ENCODE results near the gene PCLAF. TPM values are rescaled to one million over a fixed set of nuclear protein-coding genes. Genes with fewer than 3 reads are reported as not detected.
A peak's percentile ranks its signal among the peaks of the same experiment; 100 is the strongest.

The PCLAF gene, protein sequence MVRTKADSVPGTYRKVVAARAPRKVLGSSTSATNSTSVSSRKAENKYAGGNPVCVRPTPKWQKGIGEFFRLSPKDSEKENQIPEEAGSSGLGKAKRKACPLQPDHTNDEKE
- total RNA-seq = 30.7 and 36.7 TPM in 2 replicates

DNA sequence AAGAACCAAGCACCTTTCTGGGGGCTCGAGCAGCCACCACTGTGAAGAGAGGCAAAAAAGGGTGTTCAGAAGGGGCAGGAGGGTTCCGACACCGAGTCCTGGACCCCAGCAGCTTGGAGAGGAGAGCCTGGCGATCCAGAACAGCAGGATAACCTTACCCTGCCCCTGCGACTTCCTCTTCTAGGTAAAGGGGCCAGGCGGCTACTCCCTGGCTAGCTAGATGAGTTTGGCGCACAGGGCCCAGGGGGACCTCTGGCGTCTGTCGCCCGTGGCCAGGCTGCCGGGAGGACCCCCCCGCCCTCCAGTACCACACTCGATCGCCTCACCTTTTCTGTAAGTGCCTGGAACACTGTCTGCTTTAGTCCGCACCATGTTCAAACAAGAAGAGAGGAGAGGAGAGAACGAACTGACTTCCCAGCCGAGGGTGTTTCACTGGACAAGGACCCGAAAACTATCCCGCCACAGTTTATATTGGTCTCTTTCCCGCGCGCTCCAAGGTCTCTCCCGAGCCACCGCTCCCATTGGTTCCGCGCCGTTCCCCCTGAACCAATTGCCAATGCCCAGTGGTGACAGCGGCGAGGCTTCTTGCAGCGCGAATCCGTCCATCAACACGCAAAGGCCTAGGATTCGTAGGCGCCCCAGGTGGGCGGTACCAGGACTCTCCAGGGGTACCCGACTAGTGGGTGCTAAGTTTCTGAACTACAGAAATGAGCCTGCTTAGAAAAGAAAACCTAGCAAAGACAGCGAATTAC is at the start of gene PCLAF:
TSS of gene PCLAF (minus strand) at position 442 of the 752 bp plus-strand sequence. CDS start at position 372, 70 bp downstream.
- peak; percentile 95 for DNase-seq (ENCODE audit: low read depth)
- peak within 1 kb of the TSS; percentile 57 for H3K4me3 ChIP-seq (ENCODE audit: low read depth, low read length)
- TF ChIP-seq, protein P1, sequence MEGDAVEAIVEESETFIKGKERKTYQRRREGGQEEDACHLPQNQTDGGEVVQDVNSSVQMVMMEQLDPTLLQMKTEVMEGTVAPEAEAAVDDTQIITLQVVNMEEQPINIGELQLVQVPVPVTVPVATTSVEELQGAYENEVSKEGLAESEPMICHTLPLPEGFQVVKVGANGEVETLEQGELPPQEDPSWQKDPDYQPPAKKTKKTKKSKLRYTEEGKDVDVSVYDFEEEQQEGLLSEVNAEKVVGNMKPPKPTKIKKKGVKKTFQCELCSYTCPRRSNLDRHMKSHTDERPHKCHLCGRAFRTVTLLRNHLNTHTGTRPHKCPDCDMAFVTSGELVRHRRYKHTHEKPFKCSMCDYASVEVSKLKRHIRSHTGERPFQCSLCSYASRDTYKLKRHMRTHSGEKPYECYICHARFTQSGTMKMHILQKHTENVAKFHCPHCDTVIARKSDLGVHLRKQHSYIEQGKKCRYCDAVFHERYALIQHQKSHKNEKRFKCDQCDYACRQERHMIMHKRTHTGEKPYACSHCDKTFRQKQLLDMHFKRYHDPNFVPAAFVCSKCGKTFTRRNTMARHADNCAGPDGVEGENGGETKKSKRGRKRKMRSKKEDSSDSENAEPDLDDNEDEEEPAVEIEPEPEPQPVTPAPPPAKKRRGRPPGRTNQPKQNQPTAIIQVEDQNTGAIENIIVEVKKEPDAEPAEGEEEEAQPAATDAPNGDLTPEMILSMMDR (IDR thresholded peaks at IDR 0.05; ENCODE audit: insufficient read depth, low read depth, low read length) = no peak

DNA sequence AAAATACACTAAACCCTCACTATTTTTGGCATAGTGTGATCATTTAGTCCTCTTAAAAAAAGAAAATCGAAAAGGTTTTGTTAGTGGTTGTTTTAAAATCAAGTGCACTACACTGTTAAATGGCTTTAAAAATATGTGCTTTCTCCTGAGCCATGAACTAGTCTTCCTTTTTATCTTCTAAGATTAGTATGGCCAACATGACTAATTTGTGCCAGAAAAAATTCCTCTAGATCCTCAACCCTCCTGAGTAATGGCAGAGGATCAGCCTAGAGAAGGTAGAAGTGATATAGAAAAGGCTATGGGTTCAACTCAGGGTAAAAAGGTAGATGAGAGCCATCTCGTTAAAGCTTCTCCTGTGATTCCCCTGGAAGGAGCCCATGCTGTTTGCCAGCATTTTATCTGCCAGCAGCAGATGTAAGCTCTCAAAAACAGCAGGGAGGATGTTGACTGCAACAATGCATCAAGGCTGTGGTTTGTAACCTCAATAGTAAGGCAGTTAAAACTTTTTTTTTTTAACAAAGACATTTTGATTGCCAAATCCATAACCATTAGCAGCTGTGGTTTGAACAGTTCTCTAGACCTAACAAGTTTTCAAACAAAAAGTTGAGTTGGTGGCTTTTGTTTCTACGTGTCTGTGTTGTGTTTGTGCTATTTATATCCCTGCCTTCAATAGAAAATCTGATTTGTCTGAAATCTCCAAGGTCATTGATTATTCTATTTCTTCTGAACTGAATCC is 48.9 kb upstream of the PCLAF start:
- no peak overlapping the region for H3K4me3 ChIP-seq (ENCODE audit: low read depth, low read length)
- TF ChIP-seq, protein P1 (IDR thresholded peaks at IDR 0.05; ENCODE audit: insufficient read depth, low read depth, low read length) = no peak
- DNase-seq (ENCODE audit: low read depth) = peak; percentile 93

DNA sequence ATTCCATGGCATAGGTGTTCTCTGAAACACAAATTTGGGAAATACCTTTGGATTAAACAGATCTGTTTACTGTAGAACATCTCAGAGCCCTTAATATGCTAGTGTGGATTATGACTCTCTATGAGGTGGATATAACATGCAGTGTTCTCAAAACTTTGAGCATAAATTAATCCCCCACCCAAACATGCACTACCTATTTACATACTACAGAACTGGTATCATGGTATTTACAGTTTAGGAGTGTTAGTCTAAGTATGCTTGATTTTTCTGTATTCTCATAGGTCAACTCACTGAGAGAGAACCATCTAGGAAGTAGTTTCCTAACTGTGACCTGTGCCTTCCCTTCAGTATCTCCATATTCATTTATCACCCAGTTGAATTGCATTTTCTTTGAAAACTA is 48.2 kb upstream of the PCLAF start:
- TF ChIP-seq, protein P1 (IDR thresholded peaks at IDR 0.05; ENCODE audit: insufficient read depth, low read depth, low read length) = no peak
- no peak for DNase-seq (ENCODE audit: low read depth)
- no peak overlapping the region for H3K4me3 ChIP-seq (ENCODE audit: low read depth, low read length)

DNA sequence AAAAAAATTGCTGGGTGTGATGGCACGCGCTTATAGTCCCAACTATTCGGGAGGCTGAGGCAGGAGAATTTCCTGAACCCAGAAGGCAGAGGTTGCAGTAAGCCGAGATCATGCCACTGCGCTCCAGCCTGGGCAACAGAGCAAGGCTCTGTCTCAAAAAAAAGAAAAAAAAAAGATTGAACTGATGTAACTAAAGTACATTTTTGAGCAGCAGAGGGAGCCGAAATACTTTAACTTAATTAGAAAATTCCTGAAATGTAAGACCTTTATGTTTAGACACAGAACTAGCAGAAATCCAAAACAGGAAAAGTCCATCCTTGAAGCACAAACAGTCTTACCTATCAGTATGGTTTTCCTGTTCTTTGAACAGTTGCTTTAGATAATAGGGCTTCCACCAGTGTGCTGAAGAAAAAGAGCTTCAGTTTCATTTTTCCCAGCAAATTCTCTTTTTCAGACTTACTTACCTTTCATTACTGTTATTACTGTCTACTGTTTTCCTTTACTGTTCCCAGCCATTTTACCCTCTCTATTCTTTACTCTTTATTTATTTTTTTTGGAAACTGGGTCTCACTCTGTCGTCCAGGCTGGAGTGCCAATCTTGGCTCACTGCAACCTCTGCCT is 45.7 kb upstream of the PCLAF start:
- H3K4me3 ChIP-seq (ENCODE audit: low read depth, low read length) = no peak overlapping the region
- TF ChIP-seq, protein P1 (IDR thresholded peaks at IDR 0.05; ENCODE audit: insufficient read depth, low read depth, low read length) = peak; percentile 29
- peak; percentile 61 for DNase-seq (ENCODE audit: low read depth)

DNA sequence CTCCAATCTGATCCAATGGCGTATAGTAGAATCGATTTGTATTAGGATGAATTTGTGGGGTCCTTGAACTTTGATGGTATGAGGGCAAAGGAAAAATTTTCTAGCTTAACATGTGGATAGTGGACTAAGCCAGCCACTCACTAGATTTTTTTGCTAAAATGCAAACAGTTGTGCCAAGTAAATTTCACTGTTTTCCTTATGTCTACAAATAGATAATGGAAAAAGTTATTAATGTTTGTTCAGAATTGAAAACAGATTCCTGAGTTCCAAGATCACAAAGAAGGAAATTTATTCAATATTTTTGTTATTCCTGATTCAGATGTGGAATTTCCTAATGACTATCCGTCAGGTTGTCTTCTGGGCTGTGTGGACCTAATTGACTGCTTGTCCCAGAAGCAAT is 44.0 kb upstream of the PCLAF start:
- TF ChIP-seq, protein P1 (IDR thresholded peaks at IDR 0.05; ENCODE audit: insufficient read depth, low read depth, low read length) = no peak

DNA sequence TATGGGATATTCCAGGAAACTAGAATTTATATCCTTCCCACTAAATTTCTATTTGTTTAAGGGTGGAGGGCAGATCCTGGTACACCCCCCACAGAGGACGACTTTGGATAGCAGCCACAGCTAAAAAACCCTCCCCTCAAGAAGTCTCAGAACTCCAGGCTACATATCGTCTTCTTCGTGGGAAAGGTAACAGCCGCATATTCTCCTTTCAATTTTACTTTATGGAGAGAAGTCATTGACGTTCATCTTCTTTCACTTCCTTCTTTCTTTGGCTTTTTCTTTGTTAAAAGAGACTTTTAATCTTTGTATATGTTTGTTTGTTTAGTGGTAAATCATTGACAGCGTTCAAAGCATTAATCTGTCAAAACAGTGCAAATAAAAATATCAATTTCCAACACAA is 42.7 kb upstream of the PCLAF start:
- TF ChIP-seq, protein P1 (IDR thresholded peaks at IDR 0.05; ENCODE audit: insufficient read depth, low read depth, low read length) = no peak
- DNase-seq (ENCODE audit: low read depth) = no peak
- no peak overlapping the region for H3K4me3 ChIP-seq (ENCODE audit: low read depth, low read length)

More for the DNA sequence above, 44.0 kb upstream of the PCLAF start:
- H3K4me3 ChIP-seq (ENCODE audit: low read depth, low read length) = no peak overlapping the region
- DNase-seq (ENCODE audit: low read depth) = no peak

Data from fibroblast of villous mesenchyme (primary cell).